Right cardiac atrium (tissue), 5 donors: ENCODE measurements around the gene RMND5B. TPM values are rescaled to one million over a fixed set of nuclear protein-coding genes. Genes with fewer than 3 reads are reported as not detected.

Experiments used
- ATAC-seq, 2 donors: fragments of 200-7000 bp; cut with Tn5 transposase; one replicate each; pipeline versions ENCODE4 v1.8.0 to v1.9.1; 2020; ENCODE audit warnings: moderate library complexity in 2 of 2, mild to moderate bottlenecking in 1 of 2
- DNase-seq, 3 donors: peaks; one replicate each; pipeline ENCODE4 v3.0.0-alpha.2; 2020
- H3K27ac ChIP-seq: one replicate; pipeline ENCODE4 v1.5.1; 2013; ENCODE audit warnings: mild to moderate bottlenecking, low read length, control low read depth, moderate library complexity
- H3K27me3 ChIP-seq: one replicate; pipeline ENCODE4 v1.6.1; 2013; ENCODE audit not compliant: control insufficient read depth, insufficient read depth
- H3K4me1 ChIP-seq: one replicate; pipeline ENCODE4 v1.6.1; 2013; ENCODE audit warnings: low read length; ENCODE audit not compliant: control insufficient read depth, insufficient read depth
- H3K4me3 ChIP-seq: one replicate; pipeline ENCODE4 v1.5.1; 2013; ENCODE audit warnings: low read length, control low read depth
- H3K9me3 ChIP-seq: one replicate; pipeline ENCODE4 v1.6.1; 2013; ENCODE audit warnings: low read length; ENCODE audit not compliant: control insufficient read depth
- WGBS: extraction: QIAGEN DNeasy Blood & Tissue Kit; methylation state at CpG from one replicate; pipeline ENCODE4 v1.1.7; 2013; 5-methylcytosine and 5-hydroxymethylcytosine counted together
- intact Hi-C, 4 donors: fragments of 100-400 bp; cut with DNase I; formaldehyde crosslinking; loops; one replicate each; pipeline versions ENCODE4 v1.11.0 to v1.14.0; 2022 to 2023
- polyA plus RNA-seq: library from polyadenylated mRNA; stranded (reverse); fragments of 200-250 nt; gene quantifications from one replicate; pipeline ENCODE4 v1.2.3, GENCODE V29; 2013
- total RNA-seq, 4 donors: library from RNA; stranded (reverse); fragmentation: NEBNext Ultra II Directional; extraction: Animal tissue kit (Norgen Biotek cat#: 25700); gene quantifications; one replicate each; pipeline ENCODE4 v1.2.1, GENCODE V29; 2021
- donor health status: healthy with polysubstance abuse.
- donor health status: DM: no; HTN: yes; CAD: no.
- donor health status: DM: no; HTN: no; CAD: no.
- donor health status: DM: no; HTN: yes; CAD: no; lungs with severe emphysema.
- donor health status: DM: yes; HTN: yes; CAD: no.

RMND5B gene
- total and polyA plus RNA-seq, 5 donors, result 32.2 to 41.7 (median 33.6) TPM

DNA sequence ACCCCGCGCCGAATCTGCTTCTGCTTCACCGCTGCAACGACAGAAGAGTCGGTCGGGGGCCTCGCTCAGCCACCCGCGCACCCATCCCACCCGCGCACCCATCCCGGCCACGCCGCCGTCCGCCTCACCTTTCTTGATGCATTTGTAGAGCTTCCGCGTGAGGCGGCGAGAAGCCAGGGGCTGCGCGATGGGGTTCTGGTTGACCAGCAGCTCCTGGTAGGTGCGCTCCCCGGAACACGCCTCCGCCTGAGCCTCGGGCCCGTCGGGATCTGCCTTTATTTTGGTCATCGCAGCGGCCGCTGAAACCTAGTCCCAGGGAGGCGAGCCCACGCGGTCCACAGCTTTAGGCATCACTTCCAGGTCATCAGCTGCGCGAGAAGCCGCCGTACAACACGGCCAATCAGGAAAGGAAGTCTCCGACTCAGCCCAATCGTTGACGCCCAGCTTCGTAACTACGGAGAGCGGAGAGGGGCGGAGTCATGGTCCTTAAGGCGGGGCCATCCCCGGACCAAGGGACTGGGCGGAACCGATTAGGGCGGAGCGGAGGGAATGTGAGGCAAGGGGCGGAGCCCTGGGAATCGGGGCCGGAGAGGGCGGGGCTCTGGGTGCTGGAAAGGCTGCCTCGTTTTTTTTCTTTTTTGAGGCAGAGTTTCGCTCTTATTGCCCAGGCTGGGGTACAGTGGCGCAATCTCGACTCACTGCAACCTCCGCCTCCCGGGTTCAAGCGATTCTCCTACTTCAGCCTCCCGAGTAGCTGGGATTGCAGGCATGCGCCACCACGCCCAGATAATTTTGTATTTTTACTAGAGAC, 22.9 kb downstream of the RMND5B start, which contains the start of gene NHP2:
NHP2 (minus strand) TSS at position 356 of the 811 bp plus-strand sequence; CDS start at position 288, 68 bp downstream.
- peaks cover 5% of the 10 kb centered on the region for H3K4me1 ChIP-seq
- no peaks in the 10 kb centered on the region for H3K27me3 ChIP-seq
- peak; percentile 98 to 99 (median 99) for DNase-seq
- intact Hi-C loops, result no loop called here
- peak within 1 kb of the TSS; percentile 68 for H3K4me3 ChIP-seq
- 2% methylated on average over 68 of the region's 68 CpGs for WGBS
- peak within 1 kb of the TSS; percentile 60 for H3K27ac ChIP-seq
- no peaks in the 10 kb centered on the region for H3K9me3 ChIP-seq
- peak; percentile 99 for ATAC-seq

- Histone ChIP-seq H3K4me3 (no peak overlapping the region), H3K9me3 (no peaks in the 10 kb centered on the region), H3K4me1 (peaks cover 5% of the 10 kb centered on the region), H3K27me3 (no peaks in the 10 kb centered on the region), H3K27ac (no peak overlapping the region)
- ATAC-seq (no peak), DNase-seq (no peak)
- intact Hi-C loops, result no loop called here
- 86% methylated on average over 8 of the region's 8 CpGs for WGBS
Observed at GRCh38 chr5:178155065-178155464, 24.3 kb downstream of the RMND5B start.

DNA sequence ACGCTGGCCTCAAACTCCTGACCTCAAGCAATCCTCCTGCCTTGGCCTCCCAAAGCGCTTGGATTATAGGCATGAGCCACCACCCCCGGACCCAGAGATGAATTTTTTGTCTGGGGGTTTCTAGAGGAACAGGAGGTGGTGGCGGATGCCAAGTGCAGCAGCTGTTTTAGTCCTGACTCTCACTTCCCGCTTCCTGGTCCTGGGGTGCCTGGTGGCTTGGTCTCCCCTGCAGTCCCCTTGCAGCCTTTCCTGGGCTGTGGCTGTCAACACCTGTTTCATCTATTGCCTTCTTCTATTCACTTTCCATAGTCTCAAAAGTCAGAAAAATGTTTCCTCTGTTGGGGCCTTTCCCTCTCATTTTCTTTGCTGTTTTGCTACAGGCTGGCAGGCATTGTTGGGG, 29.4 kb downstream of the RMND5B start:
- intact Hi-C loops, result loop anchor here in 2 of 4 donors (5.0 to 10.0 kb wide), 2 partner anchors 83 to 85 kb away; no protein-coding TSS in a partner anchor
- no peaks in the 10 kb centered on the region for H3K4me1 ChIP-seq
- ATAC-seq (no peak), DNase-seq (no peak)
- no peaks in the 10 kb centered on the region for H3K9me3 ChIP-seq
- no peak overlapping the region for H3K27ac ChIP-seq
- H3K4me3 ChIP-seq, result no peak overlapping the region
- no peaks in the 10 kb centered on the region for H3K27me3 ChIP-seq
- 83% methylated on average over 5 of the region's 5 CpGs for WGBS

GRCh38 chr5:178162481-178162880, 31.7 kb downstream of the RMND5B start:
- H3K4me1 ChIP-seq, result no peaks in the 10 kb centered on the region
- intact Hi-C loops, result loop anchor here in 2 of 4 donors (5.0 to 10.0 kb wide), 2 partner anchors 85 to 88 kb away; no protein-coding TSS in a partner anchor
- no peak overlapping the region for H3K4me3 ChIP-seq
- H3K27me3 ChIP-seq, result no peaks in the 10 kb centered on the region
- H3K9me3 ChIP-seq, result no peaks in the 10 kb centered on the region
- ATAC-seq, result no peak
- DNase-seq, result no peak
- no peak overlapping the region for H3K27ac ChIP-seq
- WGBS, result 78% methylated on average over 9 of the region's 9 CpGs

- intact Hi-C loops, result loop anchor here (1.0 to 10.0 kb wide), 5 partner anchors 86 to 89 kb away; no protein-coding TSS in a partner anchor
- WGBS, result 8% methylated on average over 33 of the region's 33 CpGs
- no peak overlapping the region for H3K4me3 ChIP-seq
Observed at GRCh38 chr5:178163772-178164735, 33.2 kb downstream of the RMND5B start.

DNA sequence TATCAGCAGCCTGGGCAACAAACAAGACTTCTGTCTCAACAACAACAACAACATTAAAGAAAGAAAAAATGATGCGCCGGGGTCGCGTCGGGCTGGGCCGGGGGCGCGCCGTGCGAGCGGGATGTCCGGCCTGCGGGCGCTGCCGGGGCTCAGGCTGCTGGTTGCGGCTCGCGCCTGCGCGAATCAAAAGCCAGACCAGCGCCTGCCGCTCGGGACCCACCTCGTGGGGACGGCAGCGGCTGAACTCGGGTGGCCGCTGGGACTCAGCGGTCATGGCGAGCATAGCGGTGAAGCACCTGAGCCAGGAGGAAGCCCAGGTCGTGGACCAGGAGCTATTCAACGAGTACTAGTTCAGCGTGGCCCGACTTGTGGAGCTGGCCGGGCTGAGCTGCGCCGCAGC, 34.8 kb downstream of the RMND5B start:
- no peak for DNase-seq
- intact Hi-C loops, result loop anchor here in 3 of 4 donors (2.0 to 10.0 kb wide), 3 partner anchors 89 to 91 kb away; no protein-coding TSS in a partner anchor
- Histone ChIP-seq H3K27me3 (no peaks in the 10 kb centered on the region), H3K9me3 (no peaks in the 10 kb centered on the region), H3K4me3 (no peak overlapping the region), H3K27ac (no peak overlapping the region), H3K4me1 (no peaks in the 10 kb centered on the region)
- WGBS, result 30% methylated on average over 38 of the region's 38 CpGs
- ATAC-seq, result no peak

More at GRCh38 chr5:178163772-178164735, 33.2 kb downstream of the RMND5B start:
- no peaks in the 10 kb centered on the region for H3K27me3 ChIP-seq
- no peaks in the 10 kb centered on the region for H3K4me1 ChIP-seq
- peak; percentile 79 to 93 (median 92) for DNase-seq
- H3K9me3 ChIP-seq, result no peaks in the 10 kb centered on the region
- peak; percentile 92 to 95 for ATAC-seq
- H3K27ac ChIP-seq, result no peak overlapping the region

GRCh38 chr5:178170455-178170854, 39.6 kb downstream of the RMND5B start:
- intact Hi-C loops, result no loop called here
- H3K27ac ChIP-seq, result no peak overlapping the region
- H3K27me3 ChIP-seq, result no peaks in the 10 kb centered on the region
- 86% methylated on average over 2 of the region's 2 CpGs for WGBS
- H3K4me1 ChIP-seq, result no peaks in the 10 kb centered on the region
- no peak for DNase-seq
- no peak for ATAC-seq
- H3K4me3 ChIP-seq, result no peak overlapping the region
- no peaks in the 10 kb centered on the region for H3K9me3 ChIP-seq

DNA sequence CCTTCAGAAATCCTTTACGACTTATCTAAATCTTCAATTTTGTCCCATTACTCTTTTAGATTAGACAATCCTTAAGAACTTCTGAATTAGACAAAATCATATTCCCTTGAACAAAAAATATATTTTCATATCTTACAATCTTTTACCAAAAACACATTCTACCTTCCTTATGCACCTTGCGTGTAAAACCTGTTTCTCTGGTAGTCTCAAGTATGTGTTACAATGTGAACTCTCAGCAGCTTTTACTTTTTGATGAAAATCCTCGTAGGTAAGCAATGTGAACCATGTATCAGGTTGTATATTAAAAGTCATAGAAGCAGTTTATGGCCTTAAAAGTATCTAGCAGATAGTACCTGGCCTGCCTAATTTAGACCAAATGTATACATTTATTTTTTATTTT, 43.6 kb downstream of the RMND5B start:
- Histone ChIP-seq H3K27me3 (no peaks in the 10 kb centered on the region), H3K9me3 (no peaks in the 10 kb centered on the region), H3K4me1 (no peaks in the 10 kb centered on the region), H3K27ac (no peak overlapping the region), H3K4me3 (no peak overlapping the region)
- ATAC-seq, result no peak
- 93% methylated on average over 3 of the region's 3 CpGs for WGBS
- intact Hi-C loops, result no loop called here
- no peak for DNase-seq

GRCh38 chr5:178176791-178177190, 46.0 kb downstream of the RMND5B start:
- DNase-seq, result no peak
- H3K27ac ChIP-seq, result no peak overlapping the region
- no peak for ATAC-seq
- WGBS, result 55% methylated on average over 6 of the region's 6 CpGs
- H3K4me3 ChIP-seq, result no peak overlapping the region
- peaks cover 2% of the 10 kb centered on the region for H3K9me3 ChIP-seq
- H3K27me3 ChIP-seq, result no peaks in the 10 kb centered on the region
- H3K4me1 ChIP-seq, result no peaks in the 10 kb centered on the region
- intact Hi-C loops, result no loop called here

GRCh38 chr5:178177569-178177968, 46.8 kb downstream of the RMND5B start:
- 83% methylated on average over 8 of the region's 8 CpGs for WGBS
- ATAC-seq, result no peak
- Histone ChIP-seq H3K4me1 (no peaks in the 10 kb centered on the region), H3K9me3 (peaks cover 2% of the 10 kb centered on the region), H3K4me3 (no peak overlapping the region), H3K27ac (no peak overlapping the region), H3K27me3 (no peaks in the 10 kb centered on the region)
- intact Hi-C loops, result no loop called here
- DNase-seq, result no peak
